HAP-1 (cell line): ENCODE data around the gene NPEPL1.

Experiments
- DNase-seq, 2 experiments: peaks; one replicate each; pipeline ENCODE4 v3.0.0-alpha.2; 2016 to 2020; ENCODE audit warnings: low spot score in 2 of 2
- H3K27me3 ChIP-seq: fragments of 250-450 bp; sonication (Bioruptor Pico); 2 replicates; pipeline ENCODE4 v1.5.1; 2020; ENCODE audit warnings: low read depth, mild to moderate bottlenecking, moderate library complexity
- H3K36me3 ChIP-seq: fragments of 250-450 bp; sonication (Bioruptor Pico); replicated peaks from 2 replicates; pipeline ENCODE4 v1.5.1; 2020; ENCODE audit warnings: mild to moderate bottlenecking
- H3K4me1 ChIP-seq: fragments of 250-450 bp; sonication (Bioruptor Pico); 2 replicates; pipeline ENCODE4 v1.5.1; 2020; ENCODE audit warnings: mild to moderate bottlenecking
- H3K4me3 ChIP-seq: fragments of 250-450 bp; sonication (Bioruptor Pico); 2 replicates; pipeline ENCODE4 v1.5.1; 2020; ENCODE audit warnings: mild to moderate bottlenecking, moderate library complexity
- H3K9me3 ChIP-seq: fragments of 250-450 bp; sonication (Bioruptor Pico); 2 replicates; pipeline ENCODE4 v1.5.1; 2020; ENCODE audit warnings: mild to moderate bottlenecking, moderate library complexity
- in situ Hi-C: fragments of 300-500 bp; cut with MboI; formaldehyde crosslinking; loops from 3 replicates; pipeline ENCODE4 v1.14.3; 2020; ENCODE audit warnings: low sequenced_read_pairs, inconsistent platforms, mixed read lengths

NPEPL1 gene

GRCh38 chr20:58651559-58651945 is 41.0 kb upstream of the NPEPL1 start:
- Histone ChIP-seq H3K27me3 (no peaks in the 10 kb centered on the region), H3K4me1 (peaks cover 27% of the 10 kb centered on the region), H3K4me3 (peak overlapping the region; percentile 89), H3K9me3 (no peaks in the 10 kb centered on the region), H3K36me3 (0 out of 2 replicates have a peak, but pooled peaks cover 8% of the 10 kb centered on the region)
- no peak for DNase-seq
- in situ Hi-C loops: no loop called here

GRCh38 chr20:58651946-58652605 is 40.5 kb upstream of the NPEPL1 start:
- H3K9me3 ChIP-seq: no peaks in the 10 kb centered on the region
- H3K27me3 ChIP-seq: no peaks in the 10 kb centered on the region
- 0 out of 2 replicates have a peak, but pooled peaks cover 8% of the 10 kb centered on the region for H3K36me3 ChIP-seq
- peaks cover 28% of the 10 kb centered on the region for H3K4me1 ChIP-seq
- in situ Hi-C loops: no loop called here
- DNase-seq: peak; percentile 78 to 90
- peak overlapping the region; percentile 89 for H3K4me3 ChIP-seq

GRCh38 chr20:58652606-58653294 is 39.9 kb upstream of the NPEPL1 start:
- no peaks in the 10 kb centered on the region for H3K27me3 ChIP-seq
- peak in 1 of 2 experiments; percentile 43 for DNase-seq
- peak overlapping the region; percentile 89 for H3K4me3 ChIP-seq
- in situ Hi-C loops: no loop called here
- H3K4me1 ChIP-seq: peaks cover 33% of the 10 kb centered on the region
- H3K9me3 ChIP-seq: no peaks in the 10 kb centered on the region
- 0 out of 2 replicates have a peak, but pooled peaks cover 8% of the 10 kb centered on the region for H3K36me3 ChIP-seq

- H3K4me1 ChIP-seq: peaks cover 45% of the 10 kb centered on the region
- H3K36me3 ChIP-seq: 0 out of 2 replicates have a peak, but pooled peaks cover 8% of the 10 kb centered on the region
- H3K4me3 ChIP-seq: peak overlapping the region; percentile 89
- in situ Hi-C loops: no loop called here
- H3K9me3 ChIP-seq: no peaks in the 10 kb centered on the region
- no peaks in the 10 kb centered on the region for H3K27me3 ChIP-seq
- no peak for DNase-seq
These were observed 38.3 kb upstream of the NPEPL1 start for GRCh38 chr20:58654337-58654736.

GRCh38 chr20:58655328-58656107 is 37.1 kb upstream of the NPEPL1 start:
- in situ Hi-C loops: no loop called here

GRCh38 chr20:58656831-58657230 is 35.8 kb upstream of the NPEPL1 start:
- Histone ChIP-seq H3K36me3 (peaks cover 11% of the 10 kb centered on the region), H3K27me3 (no peaks in the 10 kb centered on the region), H3K4me3 (no peak overlapping the region), H3K4me1 (peaks cover 46% of the 10 kb centered on the region), H3K9me3 (no peaks in the 10 kb centered on the region)
- DNase-seq: no peak
- in situ Hi-C loops: no loop called here

More at GRCh38 chr20:58655328-58656107, 37.1 kb upstream of the NPEPL1 start:
- peak; percentile 31 to 38 for DNase-seq
- Histone ChIP-seq H3K9me3 (no peaks in the 10 kb centered on the region), H3K36me3 (0 out of 2 replicates have a peak, but pooled peaks cover 8% of the 10 kb centered on the region), H3K4me1 (peaks cover 46% of the 10 kb centered on the region), H3K4me3 (peak overlapping the region; percentile 11), H3K27me3 (no peaks in the 10 kb centered on the region)

GRCh38 chr20:58657262-58657661 is 35.3 kb upstream of the NPEPL1 start:
- H3K9me3 ChIP-seq: no peaks in the 10 kb centered on the region
- no peak for DNase-seq
- H3K4me3 ChIP-seq: no peak overlapping the region
- in situ Hi-C loops: no loop called here
- H3K36me3 ChIP-seq: peaks cover 11% of the 10 kb centered on the region
- peaks cover 46% of the 10 kb centered on the region for H3K4me1 ChIP-seq
- H3K27me3 ChIP-seq: no peaks in the 10 kb centered on the region

GRCh38 chr20:58657986-58658385 is 34.6 kb upstream of the NPEPL1 start:
- H3K27me3 ChIP-seq: no peaks in the 10 kb centered on the region
- H3K4me3 ChIP-seq: no peak overlapping the region
- DNase-seq: no peak
- in situ Hi-C loops: no loop called here
- H3K36me3 ChIP-seq: peaks cover 8% of the 10 kb centered on the region
- H3K4me1 ChIP-seq: peaks cover 46% of the 10 kb centered on the region
- no peaks in the 10 kb centered on the region for H3K9me3 ChIP-seq

- Histone ChIP-seq H3K27me3 (no peaks in the 10 kb centered on the region), H3K36me3 (peaks cover 8% of the 10 kb centered on the region), H3K9me3 (no peaks in the 10 kb centered on the region), H3K4me1 (peaks cover 46% of the 10 kb centered on the region), H3K4me3 (no peak overlapping the region)
- DNase-seq: no peak
- in situ Hi-C loops: no loop called here
These were observed 33.8 kb upstream of the NPEPL1 start for GRCh38 chr20:58658760-58659159.

GRCh38 chr20:58659841-58660240 is 32.8 kb upstream of the NPEPL1 start:
- Histone ChIP-seq H3K27me3 (no peaks in the 10 kb centered on the region), H3K4me1 (peaks cover 42% of the 10 kb centered on the region), H3K36me3 (peaks cover 5% of the 10 kb centered on the region), H3K9me3 (no peaks in the 10 kb centered on the region), H3K4me3 (no peak overlapping the region)
- no peak for DNase-seq
- in situ Hi-C loops: no loop called here

- in situ Hi-C loops: no loop called here
- Histone ChIP-seq H3K27me3 (no peaks in the 10 kb centered on the region), H3K4me3 (no peak overlapping the region), H3K4me1 (peaks cover 42% of the 10 kb centered on the region), H3K9me3 (no peaks in the 10 kb centered on the region), H3K36me3 (peaks cover 5% of the 10 kb centered on the region)
- no peak for DNase-seq
These were observed 31.6 kb upstream of the NPEPL1 start for GRCh38 chr20:58660855-58661597.

- Histone ChIP-seq H3K9me3 (no peaks in the 10 kb centered on the region), H3K36me3 (peaks cover 7% of the 10 kb centered on the region), H3K4me3 (no peak overlapping the region), H3K27me3 (no peaks in the 10 kb centered on the region), H3K4me1 (peaks cover 40% of the 10 kb centered on the region)
- no peak for DNase-seq
- in situ Hi-C loops: no loop called here
These were observed 30.8 kb upstream of the NPEPL1 start for GRCh38 chr20:58661598-58662473.
